Activated CD4-positive, alpha-beta T cell treated with anti-CD3 and anti-CD28 coated beads for 1 hour (primary cell): ENCODE data around the gene SMIM41.

Experiments used
- DNase-seq: peaks from one replicate; pipeline ENCODE4 v3.0.0-alpha.2; 2020

SMIM41 gene

DNA sequence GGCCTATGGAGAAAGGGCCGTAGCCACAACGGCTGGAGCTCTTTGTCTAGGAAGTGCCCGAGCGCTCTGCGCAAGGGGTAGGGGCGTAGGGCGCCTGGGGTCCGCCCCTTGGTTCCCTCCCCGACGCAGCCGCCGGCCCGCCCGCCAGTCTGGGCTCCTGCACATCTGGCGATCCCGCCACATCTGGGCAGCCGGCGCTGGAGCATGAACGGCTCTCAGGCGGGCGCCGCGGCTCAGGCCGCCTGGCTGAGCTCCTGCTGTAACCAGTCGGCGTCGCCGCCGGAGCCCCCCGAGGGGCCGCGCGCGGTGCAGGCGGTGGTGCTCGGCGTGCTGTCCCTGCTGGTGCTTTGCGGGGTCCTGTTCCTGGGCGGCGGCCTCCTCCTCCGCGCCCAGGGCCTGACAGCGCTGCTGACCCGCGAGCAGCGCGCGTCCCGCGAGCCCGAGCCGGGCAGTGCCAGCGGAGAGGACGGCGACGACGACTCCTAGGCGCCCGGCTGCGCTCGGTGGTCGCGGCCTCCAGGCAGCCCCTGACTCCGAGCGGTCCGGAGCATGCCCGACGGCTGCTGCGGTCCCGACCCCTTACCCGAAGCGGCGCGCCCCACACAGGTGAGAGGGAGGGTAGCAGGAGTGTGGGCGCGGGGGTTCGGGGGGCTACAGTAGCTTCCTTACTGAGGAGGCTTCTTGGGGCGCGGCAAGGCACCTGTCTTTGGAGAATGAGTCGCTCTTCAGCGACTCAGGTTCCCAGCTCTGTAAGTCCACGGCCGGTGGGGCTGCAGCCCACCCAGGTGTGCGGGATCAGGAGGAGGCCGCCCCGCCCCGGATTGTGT, at the start of gene SMIM41:
TSS of gene SMIM41 (plus strand) at position 129 of the 827 bp plus-strand sequence. CDS start at position 205, 76 bp downstream.
- no peak for DNase-seq

DNA sequence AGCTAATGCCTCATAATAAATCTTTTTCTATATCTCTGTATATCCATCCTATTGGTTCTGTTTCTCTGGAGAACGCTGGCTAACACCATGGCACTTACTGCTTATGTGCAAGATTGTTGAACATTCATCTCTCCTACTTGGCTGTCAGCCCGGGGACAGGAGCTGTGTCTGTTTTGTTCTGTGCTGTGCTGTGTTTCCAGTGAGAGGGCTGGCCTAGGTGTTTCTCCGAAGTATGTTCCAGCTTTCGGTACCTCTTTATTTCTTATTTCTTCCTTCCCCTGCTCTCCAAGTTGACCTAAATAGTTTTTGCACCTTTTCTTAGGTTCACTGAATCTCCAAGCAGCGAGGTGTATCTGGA, 47.1 kb upstream of the SMIM41 start:
- DNase-seq, result no peak

DNA sequence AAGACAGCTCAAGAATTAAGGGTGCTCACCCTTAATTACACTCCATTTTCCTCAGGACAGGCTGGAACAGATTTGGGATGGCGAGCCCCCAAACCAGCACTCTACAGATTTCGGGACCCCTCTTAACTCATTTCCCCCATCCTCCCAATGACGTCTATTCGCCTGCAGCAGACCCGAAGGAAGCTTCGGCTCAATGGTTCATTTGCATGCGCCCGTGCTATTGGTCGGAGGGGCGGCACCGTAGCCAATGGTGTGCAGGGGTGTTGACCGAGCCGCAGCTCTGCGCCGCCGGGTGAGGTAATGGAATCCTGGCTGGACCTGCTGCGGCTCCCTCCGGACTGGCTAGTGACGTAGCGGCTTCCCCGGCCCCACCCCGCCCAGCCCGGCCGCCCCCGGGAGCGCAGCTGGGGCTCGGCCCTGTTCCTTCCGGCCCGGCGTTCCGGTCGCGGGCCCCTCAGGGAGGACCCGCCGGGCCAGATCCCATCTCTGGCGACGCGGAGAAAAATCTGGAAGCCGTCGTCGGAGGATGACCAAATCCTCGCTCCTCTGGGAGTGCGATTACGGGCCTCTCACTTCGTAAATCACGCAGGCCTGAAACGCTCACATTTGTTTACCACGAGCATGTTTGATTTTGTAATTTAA, 46.6 kb upstream of the SMIM41 start:
- peak; percentile 83 for DNase-seq

DNA sequence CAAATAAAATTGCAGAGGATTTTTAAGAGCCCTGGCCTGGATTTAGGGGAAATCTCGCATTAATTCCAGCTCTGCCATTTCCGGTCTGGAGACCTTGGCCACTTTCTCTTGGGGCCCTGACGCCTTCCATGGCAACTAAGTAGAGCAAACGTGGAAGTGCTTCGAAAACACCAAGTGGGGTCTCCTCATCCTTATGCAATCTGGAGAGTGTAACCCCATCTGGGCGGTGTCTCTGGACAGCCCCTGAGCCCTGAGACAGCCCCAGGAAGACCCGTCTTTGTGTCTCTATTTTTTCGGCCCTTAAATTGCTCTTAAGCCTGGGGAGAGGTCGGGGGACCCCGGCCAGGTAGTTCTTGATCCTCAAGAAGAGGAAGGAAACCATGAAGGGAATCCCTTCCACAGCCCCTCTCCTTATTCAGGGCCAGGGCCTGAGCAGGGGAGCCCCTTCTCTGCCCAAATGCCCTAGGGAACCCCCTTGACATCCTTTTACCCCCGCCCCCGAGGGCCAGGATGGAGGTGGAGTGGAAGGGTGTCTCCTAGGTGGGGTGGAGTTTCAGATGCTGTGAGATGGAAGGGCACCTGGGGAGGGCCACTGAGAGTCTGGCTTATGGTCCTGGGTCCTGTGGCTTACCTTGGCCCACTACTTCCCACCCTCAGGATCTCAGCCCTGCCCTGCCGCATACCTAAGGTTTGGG, 45.9 kb upstream of the SMIM41 start:
- DNase-seq, result no peak

DNA sequence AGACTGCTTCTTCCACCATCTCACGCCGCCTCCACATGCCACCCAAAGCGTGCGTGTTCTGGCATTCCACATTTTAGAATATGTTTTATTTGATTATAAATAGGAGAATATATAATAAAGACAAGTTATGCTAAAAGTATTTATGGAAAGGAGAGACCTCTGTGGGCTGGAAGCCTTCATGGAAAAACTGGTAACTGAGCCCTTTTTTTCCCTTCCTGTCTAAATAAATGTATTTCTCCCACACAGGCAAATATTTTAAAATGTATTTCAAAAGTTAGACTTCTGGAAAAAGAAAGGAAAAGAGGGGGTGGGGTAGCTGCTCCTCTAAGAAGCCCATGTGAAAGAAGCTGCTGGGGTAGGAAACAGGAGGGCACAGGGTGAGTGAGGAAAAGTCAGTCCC, 44.3 kb upstream of the SMIM41 start:
- no peak for DNase-seq

DNA sequence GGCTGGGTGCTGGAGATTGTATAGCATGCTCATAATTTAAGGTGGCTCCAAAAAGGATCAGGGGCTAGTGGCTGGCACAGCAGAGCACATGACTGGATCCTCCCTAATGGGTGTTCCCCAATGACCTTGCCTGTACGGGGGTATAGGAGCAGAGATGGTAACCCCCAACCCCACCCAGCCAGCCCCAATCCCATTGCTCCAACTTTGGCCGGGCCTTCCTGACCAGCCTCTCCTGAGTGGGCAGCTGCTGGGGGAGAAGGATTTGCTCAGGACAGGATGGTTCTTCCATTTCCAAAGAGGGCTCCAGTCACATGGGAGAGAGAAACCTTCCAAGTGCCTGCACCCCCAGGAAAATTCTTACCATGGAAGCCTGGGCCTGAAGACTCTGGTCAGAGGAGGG, 43.6 kb upstream of the SMIM41 start:
- no peak for DNase-seq

DNA sequence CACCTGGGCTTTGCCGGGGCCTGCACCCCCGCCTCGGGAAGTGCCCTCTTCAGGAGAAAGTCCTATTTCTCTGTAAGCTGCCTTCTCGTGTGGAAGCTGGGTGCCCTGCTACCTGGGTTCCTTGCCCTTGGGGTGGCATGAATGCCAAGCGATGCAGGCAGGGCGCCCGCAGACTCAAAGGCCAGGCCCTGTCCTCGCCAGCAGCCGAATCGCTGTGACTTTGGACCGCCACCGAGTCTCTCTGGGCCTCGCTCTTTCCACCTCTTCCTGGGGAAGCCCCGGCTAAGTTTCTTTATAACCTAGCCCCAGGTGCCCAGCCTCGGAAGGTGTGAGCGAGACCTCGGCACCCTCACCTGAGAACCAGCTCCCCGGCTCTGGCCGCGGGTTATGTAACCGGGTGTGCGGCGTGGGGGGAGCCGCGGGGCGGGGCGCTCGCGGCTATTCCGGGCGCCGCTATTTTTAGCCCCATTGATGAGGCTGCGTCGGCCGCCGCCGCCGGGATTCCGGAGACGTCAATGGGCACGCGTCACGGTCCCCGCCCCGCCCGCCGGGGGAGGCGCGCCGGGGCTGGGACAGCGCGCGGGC, 42.8 kb upstream of the SMIM41 start:
- peak; percentile 88 for DNase-seq

DNA sequence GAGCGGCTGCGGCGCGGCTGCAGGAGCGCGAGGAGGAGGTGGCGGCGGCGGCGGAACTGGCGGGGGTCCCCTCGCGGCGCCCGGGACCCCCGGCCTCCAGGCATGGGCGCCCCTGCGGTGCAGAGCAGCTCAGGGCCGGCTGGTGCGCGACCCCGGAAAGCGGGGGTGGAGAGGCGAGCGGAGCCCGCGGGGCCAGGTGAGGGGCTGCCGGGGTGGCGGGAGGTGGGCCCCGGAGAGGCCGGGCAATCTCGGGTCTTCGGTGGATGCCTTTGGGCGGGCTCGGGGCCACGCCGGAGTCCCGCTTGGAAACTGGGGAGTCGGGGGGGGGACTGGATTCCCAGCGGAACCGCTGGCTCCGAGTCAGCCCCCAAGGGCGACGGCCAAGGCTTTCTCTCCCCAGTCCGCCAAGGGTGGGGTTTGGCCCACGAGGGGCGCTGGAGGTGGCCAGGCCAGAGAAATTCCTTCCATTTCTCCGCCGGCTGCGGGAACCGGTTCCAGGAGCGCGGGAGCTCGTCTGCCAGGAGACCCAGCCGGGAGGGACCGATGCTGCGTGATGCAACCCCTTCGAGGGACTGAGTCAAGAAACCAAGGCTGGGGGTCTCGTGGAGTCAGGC, 42.1 kb upstream of the SMIM41 start:
- no peak for DNase-seq

DNA sequence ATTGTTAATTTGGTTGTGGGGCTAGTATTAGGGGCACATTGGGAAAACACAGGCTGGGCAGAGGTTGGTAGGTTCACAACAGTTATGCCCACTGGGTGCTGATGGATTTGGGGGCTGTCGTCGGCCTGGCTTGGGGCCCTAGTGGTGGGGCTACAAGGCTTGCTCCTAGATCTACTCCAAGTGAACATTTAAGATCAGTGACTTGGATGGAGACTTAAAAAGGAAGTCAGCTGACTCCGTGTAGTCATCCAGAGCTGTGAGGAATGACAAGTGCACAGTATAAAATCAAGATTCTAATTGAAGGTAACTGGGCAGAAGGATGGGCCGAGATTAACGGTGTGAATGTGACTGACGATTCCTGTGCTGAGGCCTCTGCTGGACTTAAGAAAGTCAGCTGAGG, 41.1 kb upstream of the SMIM41 start:
- no peak for DNase-seq

DNA sequence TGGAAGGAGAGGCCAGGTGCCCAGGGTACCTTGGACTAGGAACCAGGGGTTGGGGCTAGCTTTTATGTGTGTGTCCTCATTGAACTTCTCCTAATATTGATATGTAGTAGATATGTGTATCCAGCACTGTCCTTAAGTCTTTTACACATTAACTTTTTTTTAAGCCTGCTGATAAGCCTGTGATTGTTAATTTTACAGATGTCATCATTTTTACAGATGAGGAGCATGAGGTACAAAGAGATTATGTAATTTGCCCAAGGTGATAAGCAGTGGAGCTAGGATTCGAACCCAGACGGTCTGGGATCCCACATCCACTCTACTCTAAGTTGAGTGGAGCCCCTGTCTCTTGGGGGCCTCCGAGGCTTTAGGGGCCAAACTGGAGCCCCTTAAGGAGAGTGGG, 38.5 kb upstream of the SMIM41 start:
- DNase-seq, result no peak

DNA sequence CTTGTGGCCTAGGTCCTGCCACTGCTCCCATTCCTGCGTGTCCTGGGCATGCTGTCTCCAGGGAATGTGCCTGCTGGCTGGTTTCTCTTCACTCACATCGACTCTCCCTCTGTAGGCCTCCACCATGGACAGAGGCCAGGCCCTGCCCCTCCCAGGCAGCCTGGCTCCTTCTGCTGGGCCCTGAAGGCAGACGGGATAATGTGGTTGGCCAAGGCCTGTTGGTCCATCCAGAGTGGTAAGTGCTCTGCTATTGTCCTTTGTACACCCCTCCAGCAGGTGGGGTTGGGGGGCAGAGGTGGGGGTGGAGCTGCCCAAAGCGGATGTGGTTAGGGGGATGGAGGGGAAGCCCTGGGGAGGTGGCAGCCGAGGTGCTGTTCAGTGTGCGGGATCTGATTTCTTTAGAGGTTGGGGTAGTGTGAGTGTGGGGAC, 37.8 kb upstream of the SMIM41 start:
- peak; percentile 36 for DNase-seq

DNA sequence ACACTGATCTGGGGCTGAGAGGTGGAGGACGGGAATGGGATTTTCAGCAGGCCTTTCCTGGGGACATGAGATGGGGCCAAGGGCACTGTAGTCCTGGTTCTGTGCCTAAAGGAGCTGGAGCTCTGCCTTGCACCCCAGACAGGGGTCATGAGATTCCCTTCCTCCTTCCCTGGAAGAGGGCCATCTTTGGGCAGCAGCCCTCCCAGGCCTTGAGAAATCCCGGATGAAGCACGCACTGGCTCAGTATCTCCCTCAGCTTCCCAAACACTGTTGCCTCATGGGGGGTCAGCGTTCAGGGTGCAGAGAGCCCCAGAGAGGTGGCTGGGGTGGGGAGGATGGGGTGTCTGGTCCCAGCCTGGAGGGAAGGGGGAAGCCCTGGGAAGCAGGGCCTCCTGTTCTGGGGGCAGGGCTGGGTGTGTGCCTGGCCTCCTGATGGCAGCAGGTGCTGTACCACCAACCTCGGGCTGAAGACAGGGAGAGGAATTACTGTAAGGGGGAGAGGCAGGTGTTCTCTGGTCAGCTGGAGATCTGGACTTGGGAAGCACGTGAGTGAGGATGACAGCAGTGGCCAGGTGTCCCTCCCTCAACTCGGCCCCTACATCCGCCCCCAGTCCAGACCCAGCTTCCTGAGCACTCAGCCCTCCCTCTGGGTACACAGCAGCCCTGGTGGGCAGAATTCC, 36.7 kb upstream of the SMIM41 start:
- no peak for DNase-seq

DNA sequence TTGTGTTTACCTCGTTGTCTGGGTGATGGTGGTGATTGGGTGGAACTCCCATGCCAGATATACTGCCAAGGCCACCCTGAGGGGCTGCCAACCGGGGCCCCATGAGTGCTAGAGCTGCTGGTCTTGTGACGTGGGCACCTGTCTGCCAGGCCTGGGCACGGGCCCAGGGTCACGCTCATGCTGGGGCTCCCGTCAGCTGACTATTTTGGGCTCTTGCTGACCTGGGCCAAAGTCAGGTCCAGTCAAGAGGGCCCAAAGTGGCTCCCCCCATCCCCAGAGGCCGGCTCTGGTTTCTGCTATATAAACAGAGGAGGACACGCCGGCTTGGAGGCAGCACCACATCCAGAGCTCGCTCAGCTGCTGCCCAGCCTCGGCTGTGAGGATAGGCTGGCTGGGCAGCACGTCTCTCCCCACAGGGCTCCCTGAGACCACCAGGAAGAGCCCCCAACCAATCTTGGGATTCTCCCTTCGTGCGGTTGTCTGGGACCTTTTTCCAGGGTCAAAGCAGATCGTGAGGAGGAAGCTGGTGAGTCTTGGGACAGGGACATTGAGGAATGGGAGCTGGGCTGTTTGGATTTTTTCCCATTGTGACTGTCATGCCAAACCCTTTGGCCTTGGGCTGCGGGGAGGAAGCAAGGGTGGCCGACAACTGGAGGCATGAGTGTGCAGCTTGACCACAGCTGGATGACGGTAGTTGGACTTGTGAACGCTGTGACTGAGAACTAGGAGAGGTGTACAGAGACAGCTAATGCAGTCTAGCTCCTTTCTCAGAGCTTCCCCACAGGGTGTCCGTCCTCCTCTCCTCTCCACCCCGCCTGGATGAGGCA, 35.9 kb upstream of the SMIM41 start:
- DNase-seq, result no peak

DNA sequence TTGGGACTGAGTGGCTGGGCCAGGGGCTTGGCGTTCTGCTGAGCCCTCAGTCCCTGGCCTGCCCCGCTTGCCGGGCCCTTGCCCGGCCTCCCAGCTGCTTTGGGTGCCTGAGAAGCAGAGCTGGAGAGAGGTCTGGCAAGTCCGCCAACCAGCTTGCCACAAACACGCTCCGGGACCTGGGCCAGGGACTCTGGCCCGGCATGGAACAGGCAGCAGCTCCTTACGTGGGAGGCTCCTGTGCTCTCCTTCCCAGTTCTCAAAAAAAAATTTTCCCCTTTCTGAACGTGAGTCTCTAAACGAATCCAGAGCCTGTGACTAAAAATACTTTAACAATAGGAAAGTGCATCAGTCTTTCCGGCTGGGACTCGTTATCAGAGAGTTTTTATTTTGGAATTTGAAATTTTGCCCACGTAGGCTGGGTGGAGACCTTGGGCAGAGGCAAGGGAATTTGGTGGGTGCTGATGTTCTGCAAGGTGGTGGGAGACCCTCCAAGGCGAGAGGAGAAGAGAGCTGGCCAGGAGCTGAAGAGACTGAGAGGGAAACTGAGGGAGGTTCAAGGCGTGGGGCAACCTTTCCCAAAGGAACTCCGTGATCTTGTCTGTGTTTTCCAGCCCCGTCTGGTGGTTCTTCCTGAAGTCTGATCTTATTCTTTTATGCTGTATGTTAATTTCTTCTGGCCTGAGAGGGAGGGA, 35.1 kb upstream of the SMIM41 start:
- no peak for DNase-seq

DNA sequence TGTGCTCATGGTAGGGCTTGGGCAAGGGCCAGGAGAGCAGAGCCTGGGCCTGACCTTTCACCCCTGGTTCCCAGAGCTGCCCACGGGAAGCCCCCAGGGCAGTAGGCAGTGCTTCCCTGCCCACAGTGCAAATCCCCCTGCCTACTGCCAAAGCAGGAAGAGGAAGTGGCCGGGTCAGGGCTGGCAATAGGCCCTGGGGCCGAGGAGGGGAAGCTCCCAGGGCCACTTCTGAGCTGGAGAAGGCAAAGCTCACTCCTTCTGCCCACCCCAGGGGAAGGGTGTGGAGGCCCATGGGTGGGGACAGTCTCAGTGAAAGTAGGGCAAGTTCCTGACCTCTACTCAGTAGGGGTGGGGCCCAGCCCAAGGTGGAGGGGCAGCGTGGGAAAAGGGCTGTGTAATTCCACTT, 33.7 kb upstream of the SMIM41 start:
- DNase-seq, result no peak

DNA sequence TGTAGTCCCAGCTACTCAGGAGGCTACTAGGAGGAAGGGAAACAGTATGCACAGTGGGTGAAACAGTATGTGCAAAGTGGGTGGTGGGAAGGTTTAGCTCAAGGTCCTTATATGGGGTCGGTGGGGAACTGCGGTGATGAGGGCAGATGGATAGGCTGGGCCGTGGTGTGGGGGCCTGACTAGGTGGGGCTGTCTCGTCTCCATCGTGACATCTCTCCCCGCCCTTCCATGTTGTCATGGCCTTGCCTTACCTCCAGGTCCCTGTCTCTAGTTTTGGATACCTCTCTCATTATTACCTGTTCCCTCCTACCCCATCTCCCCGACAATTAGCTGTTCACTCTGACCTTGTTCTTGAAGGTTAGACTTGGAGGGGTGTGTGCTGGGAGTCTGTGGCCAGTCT, 32.6 kb upstream of the SMIM41 start:
- DNase-seq, result no peak

DNA sequence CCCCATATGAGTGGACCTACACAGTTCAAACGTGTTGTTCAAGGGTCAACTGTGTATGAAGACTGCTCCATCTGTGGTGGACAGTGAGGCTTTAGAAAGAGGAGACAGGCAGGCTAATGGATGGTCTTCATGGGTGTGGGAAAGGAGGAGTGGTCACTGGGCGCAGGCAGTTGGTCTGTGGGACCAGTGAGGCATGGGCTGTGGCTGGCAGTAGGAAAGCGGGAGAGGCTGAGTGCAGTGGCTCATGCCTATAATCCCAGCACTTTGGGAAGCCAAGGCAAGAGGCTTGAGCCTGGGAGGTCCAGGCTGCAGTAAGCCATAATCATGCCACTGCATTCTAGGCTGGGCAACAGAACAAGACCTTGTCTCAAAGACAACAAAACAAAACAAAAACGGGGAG, 30.2 kb upstream of the SMIM41 start:
- DNase-seq, result no peak

DNA sequence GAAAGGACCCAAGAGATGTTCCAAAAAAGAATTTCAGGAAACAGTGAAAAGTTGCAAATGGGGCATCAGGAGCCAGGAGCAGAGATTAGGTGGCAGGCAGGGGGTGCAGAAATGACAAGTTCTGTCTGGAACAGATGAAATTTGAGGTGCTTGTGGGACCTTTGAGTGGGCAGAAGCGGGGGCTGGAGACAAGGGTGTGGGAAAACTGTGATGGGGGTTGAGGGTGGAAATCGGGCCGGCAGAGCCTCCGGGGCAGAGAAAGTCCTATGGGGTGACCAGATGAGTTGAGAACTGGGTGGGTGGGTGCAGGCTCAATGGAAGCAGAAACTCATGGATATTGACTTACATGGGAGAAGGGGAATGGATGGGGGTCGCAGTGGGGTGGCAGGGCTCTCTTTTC, 29.8 kb upstream of the SMIM41 start:
- DNase-seq, result no peak

DNA sequence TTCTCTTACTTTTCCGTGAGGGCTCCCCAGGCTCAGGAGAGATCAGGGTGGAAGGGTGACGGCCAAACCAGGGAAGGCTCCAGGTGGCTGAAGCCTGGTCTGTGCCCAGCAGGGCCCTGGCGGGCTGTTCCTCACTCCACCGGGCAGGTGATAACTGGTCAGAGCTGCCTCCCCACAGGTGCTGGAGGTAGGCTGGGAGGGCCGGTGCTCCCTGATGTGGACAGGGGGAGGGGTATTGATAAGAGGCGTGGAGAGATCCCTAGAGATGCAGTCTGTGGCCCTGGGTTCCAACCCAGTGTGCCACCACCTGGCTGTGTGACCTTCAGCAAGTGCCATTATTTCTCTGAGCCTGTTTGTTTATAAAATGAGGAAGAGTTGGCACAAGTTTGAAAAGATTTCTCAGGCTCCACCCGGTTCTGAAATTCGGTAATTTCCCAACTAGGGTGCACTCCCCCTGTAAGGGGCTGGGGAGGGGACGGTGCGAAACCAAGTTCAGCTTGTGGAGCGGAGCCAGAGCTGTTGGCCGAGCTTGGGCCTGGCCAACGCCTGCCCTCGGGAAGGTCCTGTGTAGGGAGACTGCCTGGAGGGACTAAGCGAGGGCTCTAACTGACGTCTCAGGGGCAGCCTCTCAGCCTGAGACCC, 29.3 kb upstream of the SMIM41 start:
- DNase-seq, result peak; percentile 32

DNA sequence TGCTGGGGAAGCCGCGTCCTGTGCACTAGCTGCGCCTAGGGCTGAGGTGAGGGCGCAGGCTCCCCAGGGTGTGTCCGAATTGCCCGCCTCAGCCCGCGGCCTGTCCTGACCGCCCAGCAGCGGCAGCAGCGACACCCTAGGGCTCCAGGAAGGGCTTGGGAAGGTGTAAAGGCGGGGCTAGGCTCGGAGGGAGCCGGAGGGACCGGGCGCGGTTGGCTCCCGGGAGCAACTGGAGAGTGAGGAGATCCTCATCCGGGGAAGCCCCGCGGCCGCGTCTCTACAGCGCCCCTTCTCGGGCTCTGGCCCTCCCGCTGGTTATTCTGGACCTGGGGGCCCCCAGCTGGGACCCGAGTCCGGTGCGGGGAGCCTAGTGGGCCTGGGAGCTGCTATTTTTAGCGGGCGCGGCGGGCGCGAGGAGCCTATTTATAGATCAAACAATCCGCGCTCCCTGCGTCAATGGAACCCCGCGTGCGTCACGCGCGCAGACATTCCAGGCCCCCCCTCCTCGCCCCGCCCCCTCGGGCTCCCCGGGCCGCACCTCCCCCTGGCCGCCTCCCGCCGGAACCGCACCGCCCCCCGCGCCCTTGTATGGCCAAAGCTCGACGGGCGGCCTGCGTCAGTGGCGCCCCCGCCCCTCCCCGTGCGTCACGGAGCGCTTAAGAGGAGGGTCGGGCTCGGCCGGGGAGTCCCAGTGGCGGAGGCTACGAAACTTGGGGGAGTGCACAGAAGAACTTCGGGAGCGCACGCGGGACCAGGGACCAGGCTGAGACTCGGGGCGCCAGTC, 28.6 kb upstream of the SMIM41 start, which contains the start of gene NR4A1:
TSS of gene NR4A1 (plus strand) at position 685 of the 784 bp plus-strand sequence. CDS start 2,887 bp downstream, outside the sequence.
- DNase-seq, result peak; percentile 100
